PC-9 (cell line): ENCODE results near the gene ARFGEF3.

Source experiments
- CTCF ChIP-seq: fragments of 200-600 bp; sonication (generic); conservative IDR thresholded peaks from 2 replicates; pipeline ENCODE4 v1.6.1; 2017; ENCODE audit warnings: mixed run types, antibody characterized with exemption, mild to moderate bottlenecking, moderate library complexity
- EZH2 ChIP-seq: fragments of 200-600 bp; sonication (generic); IDR thresholded peaks from 2 replicates; pipeline ENCODE4 v1.8.0; 2017; ENCODE audit warnings: antibody characterized with exemption, low read depth

- no peak for TF ChIP-seq CTCF
- TF ChIP-seq EZH2: no peak
These were observed 106.5 kb downstream of the ARFGEF3 start for GRCh38 chr6:138267971-138268895.
